Stimulated activated CD8-positive, alpha-beta memory T cell treated with anti-CD3 and anti-CD28 coated beads, Interleukin-4, amount 100 ng/mL, for 48 hours (primary cell): Measurements from ENCODE around the gene EID2.
A peak's percentile ranks its signal among the peaks of the same experiment; 100 is the strongest.

Experiments used
- DNase-seq: peaks from one replicate; pipeline ENCODE4 v3.0.0-alpha.2; 2020

EID2 gene

GRCh38 chr19:39500543-39500942 lies 39.4 kb downstream of the EID2 start:
- no peak for DNase-seq

- DNase-seq, result no peak
Measured at GRCh38 chr19:39499932-39500331, 40.0 kb downstream of the EID2 start.

- peak; percentile 41 for DNase-seq
Measured at GRCh38 chr19:39498798-39499642, 40.9 kb downstream of the EID2 start, which contains the start of gene DLL3. TSS of gene DLL3 (plus strand) at chr19:39498947. CDS start at chr19:39498975, 28 bp downstream.

- peak; percentile 47 for DNase-seq
Measured at GRCh38 chr19:39497996-39498797, 41.8 kb downstream of the EID2 start.

- DNase-seq, result no peak
Measured at GRCh38 chr19:39497701-39497995, 42.3 kb downstream of the EID2 start.

- no peak for DNase-seq
Measured at GRCh38 chr19:39496063-39496462, 43.9 kb downstream of the EID2 start.

- DNase-seq, result no peak
Measured at GRCh38 chr19:39494661-39495060, 45.3 kb downstream of the EID2 start.

GRCh38 chr19:39492788-39493187 lies 47.2 kb downstream of the EID2 start:
- DNase-seq, result no peak

GRCh38 chr19:39492225-39492624 lies 47.7 kb downstream of the EID2 start:
- DNase-seq, result no peak

GRCh38 chr19:39489756-39490155 lies 50.2 kb downstream of the EID2 start:
- DNase-seq, result no peak
